KMS-11 (cell line): ENCODE results near the gene RALB.

Experiments used
- H2AFZ ChIP-seq: fragments of 200-600 bp; sonication (generic); 2 replicates; pipeline ENCODE4 v1.6.1; 2016; ENCODE audit warnings: antibody characterized with exemption, mixed run types, low read depth
- H3K27ac ChIP-seq: fragments of 200-600 bp; sonication (generic); 2 replicates; pipeline ENCODE4 v1.6.1; 2016; ENCODE audit warnings: mild to moderate bottlenecking, mixed run types
- H3K27me3 ChIP-seq: fragments of 200-600 bp; sonication (generic); 2 replicates; pipeline ENCODE4 v1.6.1; 2017; ENCODE audit warnings: mild to moderate bottlenecking, low read depth, mixed run types, moderate library complexity; ENCODE audit not compliant: insufficient read depth
- H3K36me3 ChIP-seq: fragments of 200-600 bp; sonication (generic); 2 replicates; pipeline ENCODE4 v1.6.1; 2017; ENCODE audit warnings: mild to moderate bottlenecking, mixed run types; ENCODE audit not compliant: insufficient read depth
- H3K4me1 ChIP-seq: fragments of 200-600 bp; sonication (generic); 2 replicates; pipeline ENCODE4 v1.6.1; 2016; ENCODE audit warnings: mild to moderate bottlenecking, low read depth, mixed run types; ENCODE audit not compliant: poor library complexity, severe bottlenecking
- H3K4me2 ChIP-seq: fragments of 200-600 bp; sonication (generic); 2 replicates; pipeline ENCODE4 v1.7.0; 2016; ENCODE audit warnings: mild to moderate bottlenecking, mixed run types
- H3K4me3 ChIP-seq: fragments of 200-600 bp; sonication (generic); IDR thresholded peaks from 2 replicates; pipeline ENCODE4 v1.6.1; 2017; ENCODE audit warnings: low read depth, low read length, mixed read lengths; ENCODE audit not compliant: insufficient read depth
- H3K79me2 ChIP-seq: fragments of 200-600 bp; sonication (generic); 2 replicates; pipeline ENCODE4 v1.6.1; 2016; ENCODE audit warnings: low read depth, mixed run types; ENCODE audit not compliant: insufficient read depth
- H3K9ac ChIP-seq: fragments of 200-600 bp; sonication (generic); 2 replicates; pipeline ENCODE4 v1.6.1; 2016; ENCODE audit warnings: mild to moderate bottlenecking, mixed run types
- H4K20me1 ChIP-seq: fragments of 200-600 bp; sonication (generic); 2 replicates; pipeline ENCODE4 v1.6.1; 2016; ENCODE audit warnings: mild to moderate bottlenecking, mixed run types; ENCODE audit not compliant: insufficient read depth
- TF ChIP-seq, protein P1 (sequence below): fragments of 200-600 bp; sonication (generic); conservative IDR thresholded peaks from 2 replicates; pipeline ENCODE4 v1.6.1; 2017; ENCODE audit warnings: low read depth, mild to moderate bottlenecking, antibody characterized with exemption, low read length, moderate library complexity, mixed read lengths

Gene RALB

DNA sequence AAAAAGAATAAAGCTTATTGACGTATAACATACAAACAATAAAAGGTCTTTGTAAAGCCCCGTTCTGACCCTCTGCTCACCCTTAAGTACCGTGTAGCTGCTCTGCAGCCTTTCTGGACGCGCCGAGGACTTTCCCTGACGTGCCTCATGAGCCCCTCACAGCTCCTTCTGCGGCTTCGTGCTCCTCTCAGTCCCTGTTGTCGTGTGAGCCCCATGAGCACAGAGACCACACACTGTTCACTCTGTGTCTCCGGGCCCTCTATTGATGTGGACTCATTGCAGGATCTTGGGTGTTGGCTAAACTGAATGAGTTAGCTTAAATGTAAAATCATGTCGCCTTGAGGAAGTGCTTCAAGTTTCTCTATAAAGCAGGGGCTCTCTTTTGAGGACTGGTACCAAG lies 49.6 kb downstream of the RALB start:
- H3K4me1 ChIP-seq = peaks cover under 1% of the 10 kb centered on the region
- no peak overlapping the region for H3K4me2 ChIP-seq
- no peak overlapping the region for H2AFZ ChIP-seq
- no peaks in the 10 kb centered on the region for H3K79me2 ChIP-seq
- no peaks in the 10 kb centered on the region for H4K20me1 ChIP-seq
- H3K27ac ChIP-seq = no peak overlapping the region
- H3K36me3 ChIP-seq = no peaks in the 10 kb centered on the region
- no peak overlapping the region for H3K9ac ChIP-seq
- H3K27me3 ChIP-seq = no peaks in the 10 kb centered on the region
- H3K4me3 ChIP-seq = no peak overlapping the region
- TF ChIP-seq, protein P1, sequence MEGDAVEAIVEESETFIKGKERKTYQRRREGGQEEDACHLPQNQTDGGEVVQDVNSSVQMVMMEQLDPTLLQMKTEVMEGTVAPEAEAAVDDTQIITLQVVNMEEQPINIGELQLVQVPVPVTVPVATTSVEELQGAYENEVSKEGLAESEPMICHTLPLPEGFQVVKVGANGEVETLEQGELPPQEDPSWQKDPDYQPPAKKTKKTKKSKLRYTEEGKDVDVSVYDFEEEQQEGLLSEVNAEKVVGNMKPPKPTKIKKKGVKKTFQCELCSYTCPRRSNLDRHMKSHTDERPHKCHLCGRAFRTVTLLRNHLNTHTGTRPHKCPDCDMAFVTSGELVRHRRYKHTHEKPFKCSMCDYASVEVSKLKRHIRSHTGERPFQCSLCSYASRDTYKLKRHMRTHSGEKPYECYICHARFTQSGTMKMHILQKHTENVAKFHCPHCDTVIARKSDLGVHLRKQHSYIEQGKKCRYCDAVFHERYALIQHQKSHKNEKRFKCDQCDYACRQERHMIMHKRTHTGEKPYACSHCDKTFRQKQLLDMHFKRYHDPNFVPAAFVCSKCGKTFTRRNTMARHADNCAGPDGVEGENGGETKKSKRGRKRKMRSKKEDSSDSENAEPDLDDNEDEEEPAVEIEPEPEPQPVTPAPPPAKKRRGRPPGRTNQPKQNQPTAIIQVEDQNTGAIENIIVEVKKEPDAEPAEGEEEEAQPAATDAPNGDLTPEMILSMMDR = no peak

DNA sequence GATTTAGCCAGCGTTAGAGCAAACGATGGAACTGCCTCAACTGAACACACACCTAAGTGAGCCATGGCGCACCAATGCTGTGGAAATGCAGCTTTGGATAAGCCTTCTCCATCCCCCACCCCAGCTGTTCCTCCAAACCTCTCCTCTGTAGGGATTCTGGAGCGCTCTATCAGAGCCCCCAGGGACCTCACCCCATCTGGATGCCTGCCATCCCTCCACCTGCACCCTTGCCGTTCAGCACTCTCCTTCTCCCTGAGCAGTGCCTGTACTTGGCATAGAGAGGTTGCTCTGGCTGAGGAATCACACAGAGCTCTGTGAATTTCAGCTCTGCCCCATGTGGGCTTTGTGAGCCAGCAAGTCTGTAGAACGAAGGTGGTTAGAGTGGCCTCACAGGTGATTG lies 50.5 kb downstream of the RALB start:
- Histone ChIP-seq H3K4me2 (no peak overlapping the region), H3K27ac (no peak overlapping the region), H3K79me2 (no peaks in the 10 kb centered on the region), H3K9ac (no peak overlapping the region), H4K20me1 (no peaks in the 10 kb centered on the region), H3K4me3 (no peak overlapping the region), H3K36me3 (no peaks in the 10 kb centered on the region), H2AFZ (no peak overlapping the region), H3K4me1 (peaks cover 9% of the 10 kb centered on the region), H3K27me3 (no peaks in the 10 kb centered on the region)
- TF ChIP-seq, protein P1 = no peak

DNA sequence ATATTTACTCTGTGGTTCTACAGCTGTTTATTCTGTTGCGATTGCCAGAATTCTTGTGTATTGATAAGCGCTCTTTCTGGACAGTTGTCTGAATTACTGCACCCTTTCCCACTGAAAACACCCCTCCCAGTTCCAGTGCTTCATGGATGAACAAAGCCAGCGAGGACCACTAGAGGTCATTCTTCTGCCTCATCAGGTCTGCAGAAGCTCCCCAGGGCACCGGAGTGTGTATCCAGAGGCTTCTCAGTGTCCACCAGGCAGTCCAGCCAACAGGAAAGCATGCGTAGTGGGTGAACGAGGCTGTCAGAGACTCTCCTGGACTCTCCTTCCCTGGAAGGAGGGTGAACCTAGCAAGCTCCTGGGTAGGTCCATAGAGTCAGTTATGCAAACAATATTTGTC lies 52.6 kb downstream of the RALB start:
- H3K4me1 ChIP-seq = peaks cover 29% of the 10 kb centered on the region
- no peak overlapping the region for H3K27ac ChIP-seq
- H3K9ac ChIP-seq = no peak overlapping the region
- no peak overlapping the region for H2AFZ ChIP-seq
- H3K4me2 ChIP-seq = no peak overlapping the region
- H3K27me3 ChIP-seq = no peaks in the 10 kb centered on the region
- TF ChIP-seq, protein P1 = no peak
- no peaks in the 10 kb centered on the region for H3K79me2 ChIP-seq
- H4K20me1 ChIP-seq = no peaks in the 10 kb centered on the region
- H3K4me3 ChIP-seq = no peak overlapping the region
- no peaks in the 10 kb centered on the region for H3K36me3 ChIP-seq

DNA sequence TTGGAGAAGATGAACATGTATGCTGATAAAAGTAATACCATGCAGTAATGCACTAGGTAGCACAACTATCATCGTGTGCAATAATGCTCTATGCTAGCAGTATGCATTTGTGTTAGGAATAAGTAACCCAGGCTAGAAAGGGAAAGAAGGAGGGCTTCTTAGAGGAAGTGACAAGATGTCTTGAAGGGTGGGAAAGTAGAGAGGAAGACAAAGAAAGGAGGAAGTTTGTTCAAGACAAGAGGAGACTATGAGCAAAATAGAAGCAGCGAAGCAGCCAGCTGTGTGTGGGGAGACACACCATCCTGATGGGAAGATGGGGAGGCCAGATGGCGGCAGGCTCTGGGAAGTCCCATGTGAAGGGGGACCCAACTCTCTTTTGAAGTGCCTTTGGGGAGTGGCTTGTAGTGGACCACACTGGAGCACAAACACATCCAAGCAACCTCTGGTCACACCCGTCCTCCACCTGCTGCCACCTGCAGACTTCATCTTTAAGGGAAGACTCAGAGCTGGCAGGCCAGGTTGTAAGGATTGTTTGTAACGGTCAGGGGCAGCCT lies 53.4 kb downstream of the RALB start:
- Histone ChIP-seq H3K36me3 (no peaks in the 10 kb centered on the region), H3K27ac (no peak overlapping the region), H3K9ac (no peak overlapping the region), H3K4me1 (peaks cover 37% of the 10 kb centered on the region), H3K4me3 (no peak overlapping the region), H3K4me2 (no peak overlapping the region), H3K79me2 (no peaks in the 10 kb centered on the region), H3K27me3 (no peaks in the 10 kb centered on the region), H4K20me1 (no peaks in the 10 kb centered on the region), H2AFZ (no peak overlapping the region)
- TF ChIP-seq, protein P1 = no peak

DNA sequence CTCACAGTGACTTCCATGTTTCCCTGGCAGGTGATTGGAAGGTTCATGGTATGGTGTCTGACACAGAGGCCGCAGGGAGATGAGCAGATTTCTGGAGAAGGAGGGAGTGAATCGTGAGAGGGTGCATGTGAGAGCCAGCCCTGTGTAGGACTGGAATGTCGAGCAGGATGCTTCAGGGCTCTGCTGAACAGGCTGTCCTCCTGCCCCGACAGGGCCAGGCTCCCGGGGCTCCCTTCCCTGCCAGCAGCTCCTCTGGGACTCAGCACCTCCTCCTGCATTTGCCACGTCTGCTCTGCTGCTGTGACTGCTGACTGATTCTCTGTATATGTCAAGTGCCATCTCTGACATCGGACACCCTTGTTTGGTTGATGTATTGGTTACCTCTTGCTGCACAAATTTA lies 54.8 kb downstream of the RALB start:
- H3K27ac ChIP-seq = no peak overlapping the region
- H3K4me1 ChIP-seq = peaks cover 51% of the 10 kb centered on the region
- TF ChIP-seq, protein P1 = no peak
- no peak overlapping the region for H2AFZ ChIP-seq
- no peaks in the 10 kb centered on the region for H3K79me2 ChIP-seq
- H3K27me3 ChIP-seq = no peaks in the 10 kb centered on the region
- no peaks in the 10 kb centered on the region for H3K36me3 ChIP-seq
- no peak overlapping the region for H3K4me2 ChIP-seq
- no peak overlapping the region for H3K9ac ChIP-seq
- H4K20me1 ChIP-seq = no peaks in the 10 kb centered on the region
- H3K4me3 ChIP-seq = no peak overlapping the region
